ENCODE measurements around the gene CNGA1.

The CNGA1 gene

DNA sequence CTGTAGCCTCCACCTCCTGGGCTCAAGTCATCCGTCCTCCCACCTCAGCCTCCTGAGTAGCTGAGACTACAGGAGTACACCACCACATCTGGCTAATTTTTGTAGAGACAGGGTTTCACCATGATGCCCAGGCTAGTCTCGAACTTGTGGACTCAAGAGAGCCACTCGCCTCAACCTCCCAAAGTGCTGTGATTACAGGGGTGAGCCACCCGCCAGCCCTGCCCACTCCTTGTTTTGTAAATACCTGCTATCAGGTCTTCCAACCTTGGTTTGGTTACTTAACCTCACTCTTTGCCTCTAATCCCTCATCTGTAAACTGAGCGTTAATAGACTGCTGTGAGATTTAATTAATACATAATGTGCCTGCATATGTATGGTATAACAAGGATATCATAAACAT, 803 bp downstream of the CNGA1 start:
- Histone ChIP-seq H3K36me3 (ENCODE audit: control insufficient read depth in 2 of 2, insufficient read depth in 1 of 2, low read length in 2 of 2) (no peaks in the 10 kb centered on the region), H3K4me3 (ENCODE audit: low read depth, low read length) (no peak overlapping the region), H3K9me3 (ENCODE audit: control insufficient read depth, insufficient read depth, low read depth, low read length) (no peaks in the 10 kb centered on the region), H3K4me1 (ENCODE audit: control insufficient read depth, insufficient read depth, low read length) (no peaks in the 10 kb centered on the region), H3K27ac (ENCODE audit: extremely low read depth, low read depth, low read length) (no peak overlapping the region)
- ChIA-PET POLR2A (no interaction called here), CTCF (interaction anchor here (1.0 to 1.5 kb wide), 2 partner anchors 11 to 14 kb away, joined by 3 to 4 read pairs; no protein-coding TSS in a partner anchor)
- TF ChIP-seq KLF7 (tag by site-specific recombination; IDR thresholded peaks at IDR 0.05; ENCODE audit: borderline replicate concordance) (no peak), ZNF560 (tag by site-specific recombination; IDR thresholded peaks at IDR 0.05; ENCODE audit: borderline replicate concordance) (no peak), ZNF23 (tag by site-specific recombination; IDR thresholded peaks at IDR 0.05; ENCODE audit: borderline replicate concordance) (no peak), YY2 (tag by site-specific recombination; IDR thresholded peaks at IDR 0.05) (no peak), ZNF366 (tag by site-specific recombination; conservative IDR thresholded peaks at IDR 0.05) (no peak), YY1 (tag by site-specific recombination; IDR thresholded peaks at IDR 0.05) (no peak), ZNF146 (tag by site-specific recombination; IDR thresholded peaks at IDR 0.05) (no peak), ZNF48 (tag by site-specific recombination; IDR thresholded peaks at IDR 0.05) (no peak), ZSCAN23 (tag by site-specific recombination; IDR thresholded peaks at IDR 0.05) (no peak), SALL2 (tag by site-specific recombination; IDR thresholded peaks at IDR 0.05; ENCODE audit: borderline replicate concordance) (no peak), ZNF324 (tag by site-specific recombination; IDR thresholded peaks at IDR 0.05) (no peak), ZNF157 (tag by site-specific recombination; IDR thresholded peaks at IDR 0.05) (no peak), KLF10 (tag by site-specific recombination; IDR thresholded peaks at IDR 0.05) (no peak)
- TF ChIP-seq, protein P1, sequence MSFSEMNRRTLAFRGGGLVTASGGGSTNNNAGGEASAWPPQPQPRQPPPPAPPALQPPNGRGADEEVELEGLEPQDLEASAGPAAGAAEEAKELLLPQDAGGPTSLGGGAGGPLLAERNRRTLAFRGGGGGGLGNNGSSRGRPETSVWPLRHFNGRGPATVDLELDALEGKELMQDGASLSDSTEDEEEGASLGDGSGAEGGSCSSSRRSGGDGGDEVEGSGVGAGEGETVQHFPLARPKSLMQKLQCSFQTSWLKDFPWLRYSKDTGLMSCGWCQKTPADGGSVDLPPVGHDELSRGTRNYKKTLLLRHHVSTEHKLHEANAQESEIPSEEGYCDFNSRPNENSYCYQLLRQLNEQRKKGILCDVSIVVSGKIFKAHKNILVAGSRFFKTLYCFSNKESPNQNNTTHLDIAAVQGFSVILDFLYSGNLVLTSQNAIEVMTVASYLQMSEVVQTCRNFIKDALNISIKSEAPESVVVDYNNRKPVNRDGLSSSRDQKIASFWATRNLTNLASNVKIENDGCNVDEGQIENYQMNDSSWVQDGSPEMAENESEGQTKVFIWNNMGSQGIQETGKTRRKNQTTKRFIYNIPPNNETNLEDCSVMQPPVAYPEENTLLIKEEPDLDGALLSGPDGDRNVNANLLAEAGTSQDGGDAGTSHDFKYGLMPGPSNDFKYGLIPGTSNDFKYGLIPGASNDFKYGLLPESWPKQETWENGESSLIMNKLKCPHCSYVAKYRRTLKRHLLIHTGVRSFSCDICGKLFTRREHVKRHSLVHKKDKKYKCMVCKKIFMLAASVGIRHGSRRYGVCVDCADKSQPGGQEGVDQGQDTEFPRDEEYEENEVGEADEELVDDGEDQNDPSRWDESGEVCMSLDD (tag by site-specific recombination; IDR thresholded peaks at IDR 0.05), result no peak
- TF ChIP-seq, protein P2, sequence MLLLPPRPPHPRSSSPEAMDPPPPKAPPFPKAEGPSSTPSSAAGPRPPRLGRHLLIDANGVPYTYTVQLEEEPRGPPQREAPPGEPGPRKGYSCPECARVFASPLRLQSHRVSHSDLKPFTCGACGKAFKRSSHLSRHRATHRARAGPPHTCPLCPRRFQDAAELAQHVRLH (tag by site-specific recombination; IDR thresholded peaks at IDR 0.05), result no peak

DNA sequence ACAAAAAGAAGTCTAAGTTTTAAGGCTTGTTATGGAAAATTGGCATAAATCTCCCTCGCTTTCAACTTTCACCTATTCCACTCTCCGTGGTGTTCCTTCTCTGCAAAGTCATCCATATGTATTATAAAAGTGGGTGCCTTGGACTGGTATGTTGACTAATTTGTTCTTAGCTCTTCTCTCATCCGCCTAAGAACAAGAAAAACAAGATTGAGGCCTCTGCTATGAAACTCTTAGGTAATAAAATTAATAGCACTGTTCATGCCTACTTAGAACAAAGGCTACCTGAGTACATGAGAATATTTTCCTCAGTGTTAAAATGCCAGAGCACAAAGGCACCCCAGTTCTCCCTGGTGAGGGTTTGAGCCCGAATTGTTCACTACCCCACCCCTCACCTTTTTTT, 1.3 kb downstream of the CNGA1 start:
- TF ChIP-seq ZNF184 (tag by site-specific recombination; IDR thresholded peaks at IDR 0.05) (no peak), ZBTB8A (tag by site-specific recombination; IDR thresholded peaks at IDR 0.05) (no peak), ZNF2 (tag by site-specific recombination; IDR thresholded peaks at IDR 0.05) (no peak), ZNF366 (tag by site-specific recombination; conservative IDR thresholded peaks at IDR 0.05) (no peak), ZNF426 (tag by site-specific recombination; IDR thresholded peaks at IDR 0.05) (no peak), ZNF677 (tag by site-specific recombination; IDR thresholded peaks at IDR 0.05) (no peak), GFI1B (tag by site-specific recombination; IDR thresholded peaks at IDR 0.05) (no peak), ZNF548 (tag by site-specific recombination; IDR thresholded peaks at IDR 0.05) (no peak), ZNF837 (tag by site-specific recombination; IDR thresholded peaks at IDR 0.05) (no peak), WT1 (tag by site-specific recombination; IDR thresholded peaks at IDR 0.05) (no peak), GLI2 (tag by site-specific recombination; IDR thresholded peaks at IDR 0.05; ENCODE audit: borderline replicate concordance, low read depth) (no peak)
- ChIA-PET CTCF (interaction anchor here (0.6 to 1.5 kb wide), 3 partner anchors 11 to 230 kb away, joined by 3 to 4 read pairs (median 3); no protein-coding TSS in a partner anchor), POLR2A (no interaction called here)
- Histone ChIP-seq H3K27ac (ENCODE audit: extremely low read depth, low read depth, low read length) (no peak overlapping the region), H3K9me3 (ENCODE audit: control insufficient read depth, insufficient read depth, low read depth, low read length) (no peaks in the 10 kb centered on the region), H3K36me3 (ENCODE audit: control insufficient read depth in 2 of 2, insufficient read depth in 1 of 2, low read length in 2 of 2) (no peaks in the 10 kb centered on the region), H3K4me1 (ENCODE audit: control insufficient read depth, insufficient read depth, low read length) (no peaks in the 10 kb centered on the region), H3K4me3 (ENCODE audit: low read depth, low read length) (no peak overlapping the region)

All from HEK293 (cell line).